Hypothalamus (tissue), 51 donors: ENCODE data around the gene CAPN12.
"Not testable (repeated sequence)": the region's sequence is repeated elsewhere in the genome, so short reads cannot be mapped to it uniquely, and the experiment has no call there.

Source experiments
- DNase-seq, 51 donors: peaks; one replicate each; lab custom pipeline; 2025; lab: John Stamatoyannopoulos, UW

Gene CAPN12

DNA sequence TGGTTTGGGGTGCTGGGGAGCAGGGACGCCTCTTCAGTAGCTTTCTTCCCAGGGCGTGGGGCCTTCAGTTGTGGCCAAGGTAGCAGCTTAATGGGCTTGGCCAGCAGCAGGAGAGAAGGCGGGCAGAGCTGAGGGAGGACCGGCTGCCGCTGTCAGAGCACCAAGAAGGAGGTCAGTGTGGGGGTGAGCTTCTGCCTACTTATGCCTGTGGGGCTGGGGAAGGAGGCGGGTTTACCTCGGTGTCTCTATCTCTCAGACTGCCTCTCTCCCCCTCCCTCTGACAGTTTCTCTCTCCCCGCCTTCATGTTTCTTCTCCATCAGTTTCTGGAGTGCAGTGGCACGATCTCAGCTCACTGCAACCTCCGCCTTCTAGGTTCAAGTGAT, at the start of gene CAPN12:
TSS of gene CAPN12 (minus strand) at position 177 of the 384 bp plus-strand sequence. CDS start 309 bp downstream, outside the sequence.
- DNase-seq, result no peak

DNA sequence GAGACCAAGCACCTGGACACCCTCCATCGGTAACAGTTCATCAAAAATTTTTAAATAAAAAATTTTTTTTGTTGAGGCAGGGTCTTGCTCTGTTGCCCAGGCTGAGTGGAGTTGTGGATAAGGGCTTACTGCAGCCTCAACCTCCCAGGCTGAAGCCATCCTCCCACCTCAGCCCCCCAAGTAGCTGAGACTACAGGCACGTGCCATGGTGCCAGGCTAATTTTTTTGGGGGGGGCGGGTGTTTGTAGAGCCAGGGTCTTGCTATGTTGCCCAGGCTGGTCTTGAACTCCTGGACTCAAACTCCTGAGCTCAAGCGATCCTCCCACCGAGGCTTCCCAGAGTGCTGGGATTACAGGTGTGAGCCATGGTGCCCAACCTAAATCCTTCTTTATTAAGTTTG, 49.4 kb upstream of the CAPN12 start:
- DNase-seq, result no peak

DNA sequence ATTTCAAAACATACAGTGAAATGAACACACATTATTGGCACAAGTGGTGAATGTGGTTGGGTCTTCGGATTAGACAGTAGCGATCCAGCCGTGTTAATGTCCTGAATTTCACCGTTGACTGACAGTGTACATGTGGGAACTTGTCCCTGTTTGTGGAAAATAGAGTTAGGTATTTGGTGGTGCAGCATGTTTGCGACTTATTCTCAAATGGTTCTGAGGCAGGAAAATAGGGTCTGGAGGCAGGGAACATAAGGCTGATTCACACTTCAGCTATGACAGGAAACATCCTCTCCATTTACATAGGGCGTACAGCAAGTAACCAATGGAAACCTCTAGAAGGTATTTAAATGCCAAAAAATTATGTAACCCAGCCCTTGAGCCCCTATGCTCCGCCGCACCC, 48.9 kb upstream of the CAPN12 start:
- no peak for DNase-seq

GRCh38 chr19:38792250-38793111, 48.2 kb upstream of the CAPN12 start:
- DNase-seq, result peak in 1 of 51 donors; percentile 1

GRCh38 chr19:38791451-38792064, 47.3 kb upstream of the CAPN12 start:
- DNase-seq, result not testable (repeated sequence)

DNA sequence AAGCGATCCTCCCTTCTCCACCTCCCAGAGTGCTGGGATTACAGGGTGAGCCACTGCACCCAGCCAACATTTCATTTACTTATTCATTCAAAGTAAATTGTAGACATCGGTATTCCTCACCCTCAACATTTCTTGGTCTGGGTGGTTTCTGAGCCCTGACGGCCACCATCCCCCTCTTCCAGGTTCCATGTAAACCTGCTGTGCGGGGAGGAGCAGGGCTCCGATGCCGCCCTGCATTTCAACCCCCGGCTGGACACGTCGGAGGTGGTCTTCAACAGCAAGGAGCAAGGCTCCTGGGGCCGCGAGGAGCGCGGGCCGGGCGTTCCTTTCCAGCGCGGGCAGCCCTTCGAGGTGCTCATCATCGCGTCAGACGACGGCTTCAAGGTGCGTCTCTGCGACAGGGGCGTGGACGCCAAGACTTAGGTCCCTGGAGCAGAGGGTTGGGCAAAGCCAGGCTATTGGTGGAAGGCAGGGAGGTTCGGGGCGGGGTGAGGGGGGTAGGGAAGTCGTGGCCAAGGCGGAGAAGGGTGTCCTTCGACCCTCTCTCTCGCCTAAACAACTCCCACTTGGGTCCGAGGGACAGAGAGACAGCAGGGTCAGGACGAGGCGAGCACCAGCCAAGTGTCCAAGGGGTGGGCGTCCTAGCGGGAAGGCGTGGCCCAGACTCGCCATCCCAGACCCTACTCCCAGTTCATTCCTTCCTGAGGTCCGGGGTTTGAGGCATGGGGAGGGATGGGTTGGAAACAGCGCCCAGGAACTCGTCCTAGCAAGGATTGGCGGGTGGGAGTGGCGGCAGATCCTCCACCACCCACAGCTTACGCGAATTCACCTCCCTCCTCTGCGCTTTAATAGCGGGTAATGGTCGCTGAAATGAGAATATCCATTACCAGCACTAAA, 46.5 kb upstream of the CAPN12 start:
- DNase-seq, result not testable (repeated sequence)

DNA sequence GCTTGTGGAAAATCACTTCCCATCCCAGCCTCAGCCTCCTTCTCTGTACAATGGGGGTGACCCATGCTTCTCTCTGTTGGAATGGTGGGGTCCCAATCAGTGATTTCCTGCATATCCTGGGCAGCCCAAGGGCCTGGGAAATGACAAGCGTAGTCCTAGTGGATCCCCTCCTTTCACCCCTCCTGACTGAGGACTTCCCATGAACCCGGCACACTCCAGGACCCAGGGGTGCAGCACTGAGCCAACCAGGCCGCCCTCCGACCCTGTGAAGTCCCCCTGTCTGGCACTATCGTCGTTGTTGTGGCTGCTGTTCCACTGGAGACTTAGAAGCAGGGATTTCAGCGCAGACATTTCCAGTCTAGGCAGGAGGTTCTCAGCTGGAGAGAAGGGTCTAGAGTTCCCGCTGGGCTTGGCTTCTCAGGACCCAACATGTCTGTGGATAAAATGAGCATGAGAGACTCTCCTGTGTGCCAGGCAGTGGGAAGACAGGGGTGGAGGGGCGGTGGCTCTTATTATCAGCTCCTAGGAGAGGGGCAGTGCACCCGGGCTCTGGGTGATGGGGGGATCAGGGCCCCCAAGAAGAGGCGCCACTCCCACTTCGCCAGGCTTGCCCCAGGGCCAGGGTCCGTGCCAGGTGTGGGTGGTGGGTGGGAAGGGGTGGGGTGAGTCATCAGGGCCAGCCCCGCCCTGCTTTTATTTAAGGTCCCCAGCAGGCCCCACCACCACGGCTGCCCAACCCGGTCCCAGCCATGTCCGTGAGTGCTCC, 44.4 kb upstream of the CAPN12 start, which contains the start of gene LGALS7B:
TSS of gene LGALS7B (plus strand) at position 723 of the 766 bp plus-strand sequence. CDS start at position 750, 27 bp downstream.
- DNase-seq, result no peak

- no peak for DNase-seq
These were observed 42.4 kb upstream of the CAPN12 start for GRCh38 chr19:38786572-38787265.

DNA sequence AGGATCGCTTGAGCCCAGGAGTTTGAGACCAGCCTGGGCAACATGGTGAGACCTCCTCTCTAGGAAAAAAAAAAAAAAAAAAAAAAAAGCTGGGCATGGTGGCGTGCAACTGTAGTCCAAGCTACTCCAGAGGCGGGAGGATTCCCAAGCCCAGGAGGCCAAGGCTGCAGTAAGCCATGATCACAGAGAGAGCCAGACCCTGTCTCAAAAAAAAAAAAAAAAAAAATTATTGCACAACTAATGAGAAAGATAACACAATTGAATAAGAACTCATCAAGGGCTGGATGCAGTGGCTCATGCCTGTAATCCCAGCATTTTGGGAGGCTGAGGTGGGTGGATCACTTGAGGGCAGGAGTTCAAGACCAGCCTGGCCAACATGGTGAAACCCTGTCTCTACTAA, 41.8 kb upstream of the CAPN12 start:
- DNase-seq, result not testable (repeated sequence)

GRCh38 chr19:38785187-38785699, 41.0 kb upstream of the CAPN12 start:
- DNase-seq, result no peak

GRCh38 chr19:38784224-38784623, 40.0 kb upstream of the CAPN12 start:
- DNase-seq, result no peak

GRCh38 chr19:38782212-38782611, 37.9 kb upstream of the CAPN12 start:
- DNase-seq, result not testable (repeated sequence)

GRCh38 chr19:38781058-38781457, 36.8 kb upstream of the CAPN12 start:
- DNase-seq, result no peak

DNA sequence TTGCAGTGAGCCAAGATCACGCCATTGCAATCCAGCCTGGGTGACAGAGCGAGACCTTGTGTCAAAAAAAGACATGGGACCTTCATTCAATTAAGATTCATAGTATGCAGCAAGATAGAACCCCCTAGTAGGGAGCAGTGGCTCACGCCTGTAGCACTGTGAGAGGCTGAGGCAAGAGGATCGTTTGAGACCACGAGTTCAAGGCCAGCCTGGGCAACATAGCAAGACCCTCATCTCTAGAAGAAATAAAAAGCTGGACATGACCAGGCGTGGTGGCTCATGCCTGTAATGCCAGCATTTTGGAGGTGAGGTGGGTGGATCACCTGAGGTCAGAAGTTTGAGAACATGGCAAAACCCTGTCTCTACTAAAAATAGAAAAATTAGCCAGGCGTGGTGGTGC, 36.2 kb upstream of the CAPN12 start:
- no peak for DNase-seq

DNA sequence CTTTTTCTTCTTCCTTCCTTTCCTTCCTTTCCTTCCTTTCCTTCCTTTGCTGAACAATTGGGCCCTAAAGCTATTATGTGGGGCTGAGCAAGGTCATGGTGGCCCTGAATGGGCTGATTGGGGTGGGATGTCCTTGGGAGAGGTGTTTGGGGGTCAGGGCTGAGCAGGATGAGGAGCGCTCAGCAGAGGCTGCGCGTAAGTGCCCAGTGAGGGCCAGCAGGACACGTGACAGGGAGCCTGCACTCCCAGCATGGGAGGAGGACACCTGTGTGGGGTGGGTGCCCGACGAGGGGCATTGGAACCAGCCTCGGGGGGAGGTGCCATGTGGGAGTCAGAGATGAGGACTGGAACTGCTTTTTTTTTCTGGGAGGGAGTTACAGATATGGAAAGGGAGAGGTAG, 34.5 kb upstream of the CAPN12 start:
- no peak for DNase-seq

DNA sequence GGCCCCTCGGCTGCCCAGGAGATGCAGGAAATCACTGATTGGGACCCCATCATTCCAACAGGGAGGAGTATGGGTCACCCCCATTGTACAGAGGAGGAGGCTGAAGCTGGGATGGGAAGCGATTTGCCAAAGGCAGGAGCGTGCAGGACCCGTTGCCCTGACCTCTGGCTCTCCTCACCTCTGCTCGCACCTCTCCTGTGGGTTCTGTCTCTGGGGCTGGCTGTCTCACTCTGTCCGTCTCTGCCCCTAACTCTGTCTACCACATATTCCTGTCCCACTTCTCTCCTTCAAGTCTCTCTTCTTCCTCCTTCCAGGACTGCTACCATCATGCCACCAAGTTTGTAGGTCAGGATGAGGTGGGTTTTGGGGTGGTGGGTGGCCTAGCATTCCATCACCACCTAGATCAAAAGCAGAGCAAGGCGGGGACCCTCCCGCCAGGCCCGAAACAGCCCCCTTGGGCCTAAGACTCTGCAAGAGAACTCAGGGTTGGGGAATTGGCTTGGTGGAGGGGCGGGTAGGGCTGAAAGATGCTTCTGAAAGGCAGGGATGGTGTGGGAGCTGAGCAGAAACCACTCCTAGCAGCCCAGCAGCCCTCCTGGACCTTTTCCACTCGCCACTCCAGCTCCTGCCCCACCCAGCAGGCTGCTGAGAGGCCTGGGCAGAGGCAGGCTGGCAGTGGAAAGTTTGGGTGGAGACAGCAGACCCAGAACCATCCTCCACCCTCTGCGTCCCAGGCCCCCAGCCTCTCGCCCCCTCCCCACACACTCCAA, 30.1 kb upstream of the CAPN12 start:
- no peak for DNase-seq

DNA sequence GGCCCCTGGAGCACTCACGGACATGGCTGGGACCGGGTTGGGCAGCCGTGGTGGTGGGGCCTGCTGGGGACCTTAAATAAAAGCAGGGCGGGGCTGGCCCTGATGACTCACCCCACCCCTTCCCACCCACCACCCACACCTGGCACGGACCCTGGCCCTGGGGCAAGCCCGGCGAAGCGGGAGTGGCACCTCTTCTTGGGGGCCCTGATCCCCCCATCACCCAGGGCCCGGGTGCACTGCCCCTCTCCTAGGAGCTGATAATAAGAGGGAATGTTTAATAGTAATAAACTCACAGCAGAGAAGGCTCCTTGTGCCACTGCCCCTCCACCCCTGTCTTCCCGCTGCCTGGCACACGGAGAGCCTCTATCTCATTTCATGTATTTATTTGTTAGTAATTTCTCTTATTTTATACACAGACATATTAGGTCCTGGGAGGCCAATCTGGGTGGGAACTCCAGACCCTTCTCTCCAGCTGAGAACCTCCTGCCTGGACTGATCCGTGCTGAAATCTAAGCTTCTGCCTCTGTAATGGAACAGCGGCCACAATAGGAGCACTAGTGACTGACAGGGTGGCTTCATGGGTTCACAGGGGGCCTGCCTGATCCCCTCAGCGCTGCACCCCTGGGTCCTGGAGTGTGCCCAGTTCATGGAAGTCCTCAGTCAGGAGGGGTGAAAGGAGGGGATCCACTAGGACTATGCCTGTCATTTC, 29.3 kb upstream of the CAPN12 start, which contains the start of gene LGALS7:
TSS of gene LGALS7 (minus strand) at position 49 of the 709 bp plus-strand sequence. CDS start at position 24, 25 bp downstream.
- DNase-seq, result no peak

DNA sequence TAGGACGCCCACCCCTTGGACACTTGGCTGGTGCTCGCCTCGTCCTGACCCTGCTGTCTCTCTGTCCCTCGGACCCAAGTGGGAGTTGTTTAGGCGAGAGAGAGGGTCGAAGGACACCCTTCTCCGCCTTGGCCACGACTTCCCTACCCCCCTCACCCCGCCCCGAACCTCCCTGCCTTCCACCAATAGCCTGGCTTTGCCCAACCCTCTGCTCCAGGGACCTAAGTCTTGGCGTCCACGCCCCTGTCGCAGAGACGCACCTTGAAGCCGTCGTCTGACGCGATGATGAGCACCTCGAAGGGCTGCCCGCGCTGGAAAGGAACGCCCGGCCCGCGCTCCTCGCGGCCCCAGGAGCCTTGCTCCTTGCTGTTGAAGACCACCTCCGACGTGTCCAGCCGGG, 27.3 kb upstream of the CAPN12 start:
- not testable (repeated sequence) for DNase-seq
